B cell (primary cell): ENCODE data around the gene PATE4. TPM values are rescaled to one million over a fixed set of nuclear protein-coding genes. Genes with fewer than 3 reads are reported as not detected.

Experiments
- ATAC-seq: fragments of 200-7000 bp; cut with Tn5 transposase; one replicate; pipeline ENCODE4 v1.10.0; 2021; ENCODE audit warnings: low read depth, mild to moderate bottlenecking, moderate number of reproducible peaks, moderate library complexity
- CTCF ChIA-PET: fragments of 350-600 bp; sonication (Branson Sonifier 250); formaldehyde crosslinking; loops from one replicate; lab custom pipeline; 2021; ENCODE audit warnings: antibody characterized with exemption, inconsistent platforms; lab: Charles Lee
- POLR2A ChIA-PET: fragments of 350-600 bp; sonication (Branson Sonifier 250); formaldehyde crosslinking; loops from one replicate; lab custom pipeline; 2021; ENCODE audit warnings: antibody characterized with exemption; lab: Charles Lee
- DNase-seq: peaks from one replicate; pipeline ENCODE4 v3.0.0; 2013
- H2AFZ ChIP-seq: 2 replicates; pipeline ENCODE4 v1.6.1; 2012; ENCODE audit warnings: mild to moderate bottlenecking, low read depth, low read length; ENCODE audit not compliant: insufficient read depth, poor library complexity, severe bottlenecking
- H3K27ac ChIP-seq, 2 donors: 1 replicate in 1 of 2; 2 replicates in 1 of 2; pipeline ENCODE4 v1.5.1; 2012 to 2013; ENCODE audit warnings: low read length in 2 of 2, mild to moderate bottlenecking in 2 of 2, moderate library complexity in 1 of 2
- H3K27me3 ChIP-seq, 4 experiments: fragments of 200-600 bp in 1 of 4; sonication (generic) in 1 of 4; replicated peaks in 1 of 4; 1 replicate in 2 of 4; 2 replicates in 2 of 4; pipeline versions ENCODE4 v1.6.1 to v1.7.0; 2013 to 2016; ENCODE audit warnings: low read length in 3 of 4, mild to moderate bottlenecking in 2 of 4, mixed read lengths in 1 of 4, moderate library complexity in 1 of 4; ENCODE audit not compliant: insufficient read depth in 4 of 4, control insufficient read depth in 3 of 4; ENCODE audit errors: control extremely low read depth in 1 of 4
- H3K36me3 ChIP-seq, 2 experiments: replicated peaks in 1 of 2; 1 replicate in 1 of 2; 2 replicates in 1 of 2; pipeline versions ENCODE4 v1.6.1 to v1.7.1; 2013; ENCODE audit warnings: low read length in 1 of 2; ENCODE audit not compliant: insufficient read depth in 2 of 2, control insufficient read depth in 1 of 2; ENCODE audit errors: control extremely low read depth in 1 of 2, extremely low read depth in 1 of 2
- H3K4me1 ChIP-seq, 2 donors: fragments of 200-600 bp in 1 of 2; sonication (generic) in 1 of 2; 1 replicate in 1 of 2; 2 replicates in 1 of 2; pipeline versions ENCODE4 v1.5.1 to v1.6.1; 2013 to 2017; ENCODE audit warnings: low read length in 2 of 2; ENCODE audit not compliant: control insufficient read depth in 2 of 2, insufficient read depth in 2 of 2
- H3K4me2 ChIP-seq: replicated peaks from 2 replicates; pipeline ENCODE3; 2012; ENCODE audit warnings: mild to moderate bottlenecking, low read depth, low read length; ENCODE audit not compliant: poor library complexity, severe bottlenecking
- H3K4me3 ChIP-seq, 5 experiments: fragments of 200-600 bp in 1 of 5; sonication (generic) in 1 of 5; 1 replicate in 3 of 5; 2 replicates in 2 of 5; pipeline versions ENCODE4 v1.5.1 to v1.7.0; 2011 to 2016; ENCODE audit warnings: low read length in 4 of 5, mild to moderate bottlenecking in 4 of 5, low read depth in 2 of 5, control low read depth in 1 of 5, moderate library complexity in 1 of 5; ENCODE audit not compliant: insufficient read depth in 1 of 5; ENCODE audit errors: control extremely low read depth in 1 of 5, extremely low read depth in 1 of 5
- H3K79me2 ChIP-seq: fragments of 200-600 bp; sonication (generic); one replicate; pipeline ENCODE4 v1.6.0; 2016; ENCODE audit warnings: low read length; ENCODE audit not compliant: control insufficient read depth, insufficient read depth
- H3K9ac ChIP-seq: fragments of 200-600 bp; sonication (generic); 2 replicates; pipeline ENCODE4 v1.6.1; 2017; ENCODE audit warnings: mild to moderate bottlenecking, low read length, moderate library complexity
- H3K9me3 ChIP-seq, 3 donors: one replicate each; pipeline versions ENCODE4 v1.6.1 to v1.7.1; 2013; ENCODE audit warnings: low read length in 2 of 3; ENCODE audit not compliant: control insufficient read depth in 2 of 3, insufficient read depth in 1 of 3; ENCODE audit errors: control extremely low read depth in 1 of 3
- H4K20me1 ChIP-seq: 2 replicates; pipeline ENCODE4 v1.6.0; 2012; ENCODE audit warnings: mild to moderate bottlenecking, low read length; ENCODE audit not compliant: insufficient read depth, control insufficient read depth, poor library complexity, severe bottlenecking
- H3K27ac Mint-ChIP-seq: one replicate; pipeline ENCODE4 v1.8.0; 2021; ENCODE audit warnings: mixed read lengths
- H3K27me3 Mint-ChIP-seq: one replicate; pipeline ENCODE4 v1.8.0; 2021; ENCODE audit warnings: mixed read lengths
- H3K4me1 Mint-ChIP-seq: one replicate; pipeline ENCODE4 v1.8.0; 2021; ENCODE audit warnings: mixed read lengths
- H3K4me3 Mint-ChIP-seq: one replicate; pipeline ENCODE4 v1.8.0; 2021; ENCODE audit warnings: mixed read lengths
- H3K9me3 Mint-ChIP-seq: one replicate; pipeline ENCODE4 v1.8.0; 2022; ENCODE audit warnings: mixed read lengths; ENCODE audit not compliant: insufficient read depth
- CTCF ChIP-seq: fragments of 200-600 bp; IDR thresholded peaks from one replicate; pipeline ENCODE4 v1.8.0; 2022; ENCODE audit warnings: antibody characterized with exemption, mild to moderate bottlenecking
- EZH2 ChIP-seq: IDR thresholded peaks from 2 replicates; pipeline ENCODE4 v1.6.1; 2012; ENCODE audit warnings: borderline replicate concordance, low read depth, mild to moderate bottlenecking, moderate library complexity, low read length; ENCODE audit not compliant: insufficient read depth, poor library complexity, severe bottlenecking
- WGBS: methylation state at CpG from one replicate; pipeline ENCODE4 v1.1.5; 2013; ENCODE audit warnings: missing lambda C conversion rate; ENCODE audit not compliant: insufficient coverage; 5-methylcytosine and 5-hydroxymethylcytosine counted together
- intact Hi-C: fragments of 100-400 bp; cut with micrococcal nuclease; formaldehyde crosslinking; loops from one replicate; pipeline ENCODE4 v1.10.0; 2022
- polyA plus RNA-seq: library from polyadenylated mRNA; depleted of rRNA; stranded (reverse); fragments of >200 nt; gene quantifications from 2 replicates; pipeline ENCODE4 v1.2.3, GENCODE V29; 2012
- total RNA-seq, 2 donors: library from RNA; stranded (reverse); fragments of 120-200 nt in 1 of 2; gene quantifications; 1 replicate in 1 of 2; 2 replicates in 1 of 2; pipeline versions ENCODE4 v1.2.3 to v1.2.4, GENCODE V29; 2013 to 2022

Gene PATE4
- total and polyA plus RNA-seq, 2 donors (not counting 1 experiment from before 2014, with no cell fraction given), result not detected

GRCh38 chr11:125872138-125872491 is 39.0 kb downstream of the PATE4 start:
- Histone ChIP-seq H3K27me3 (no peaks in the 10 kb centered on the region), H4K20me1 (no peaks in the 10 kb centered on the region), H3K9ac (no peak overlapping the region), H3K79me2 (no peaks in the 10 kb centered on the region), H3K9me3 (peaks cover 1 to 18% (median 8%) of the 10 kb centered on the region in 3 donors), H2AFZ (no peak overlapping the region), H3K27ac (no peak overlapping the region), H3K4me2 (no peak overlapping the region), H3K4me3 (no peak overlapping the region), H3K36me3 (no peaks in the 10 kb centered on the region), H3K4me1 (peaks cover 0 to 3% of the 10 kb centered on the region in 2 donors)
- no peaks in the 10 kb centered on the region for H3K27me3 Mint-ChIP-seq
- H3K4me1 Mint-ChIP-seq, result peaks cover 10% of the 10 kb centered on the region
- no peak overlapping the region for H3K4me3 Mint-ChIP-seq
- intact Hi-C loops, result loop anchor here (10.0 kb wide), 1 partner anchor 1227 kb away; no protein-coding TSS in a partner anchor
- ATAC-seq (peak; percentile 14), DNase-seq (peak; percentile 16)
- ChIA-PET POLR2A (no interaction called here), CTCF (no interaction called here)
- TF ChIP-seq EZH2 (no peak), CTCF (no peak)
- peak overlapping the region; percentile 82 for H3K27ac Mint-ChIP-seq
- peaks cover 6% of the 10 kb centered on the region for H3K9me3 Mint-ChIP-seq

- Histone ChIP-seq H3K27ac (no peak overlapping the region), H4K20me1 (no peaks in the 10 kb centered on the region), H3K4me3 (no peak overlapping the region), H3K9me3 (peaks cover 1 to 18% (median 8%) of the 10 kb centered on the region in 3 donors), H3K27me3 (no peaks in the 10 kb centered on the region), H3K79me2 (no peaks in the 10 kb centered on the region), H3K4me1 (peaks cover 0 to 3% of the 10 kb centered on the region in 2 donors), H3K36me3 (no peaks in the 10 kb centered on the region), H2AFZ (no peak overlapping the region), H3K9ac (no peak overlapping the region), H3K4me2 (no peak overlapping the region)
- Mint-ChIP-seq H3K27ac (no peak overlapping the region), H3K9me3 (peaks cover 6% of the 10 kb centered on the region), H3K4me1 (peaks cover 10% of the 10 kb centered on the region), H3K27me3 (no peaks in the 10 kb centered on the region), H3K4me3 (no peak overlapping the region)
- DNase-seq, result no peak
- 95% methylated on average over 7 of the region's 20 CpGs for WGBS
- POLR2A ChIA-PET, result interaction anchor here (0.6 kb wide), 1 partner anchor 148 kb away, joined by 5 read pairs; no protein-coding TSS in a partner anchor
- no peak for ATAC-seq
- no peak for TF ChIP-seq EZH2
- TF ChIP-seq CTCF, result no peak
- intact Hi-C loops, result loop anchor here (1.0 to 10.0 kb wide), 5 partner anchors 13 to 1229 kb away; partner anchors contain the start of genes CHEK1 and HYLS1
- CTCF ChIA-PET, result interaction anchor here (1.3 to 1.4 kb wide), 2 partner anchors 14 to 150 kb away, joined by 3 to 9 read pairs; partner anchors contain the start of gene HYLS1
Measured at GRCh38 chr11:125873881-125874555, 40.9 kb downstream of the PATE4 start.
